Activated T-helper 1 cell treated with anti-CD3 and anti-CD28 coated beads, Interleukin-2, amount 50 U/mL, for 16 hours (primary cell): Measurements from ENCODE around the gene KCNC2.

Source experiments
- DNase-seq, 2 donors: peaks; one replicate each; pipeline ENCODE4 v3.0.0-alpha.2; 2020; ENCODE audit warnings: low read depth in 1 of 2, low spot score in 1 of 2

KCNC2 gene

DNA sequence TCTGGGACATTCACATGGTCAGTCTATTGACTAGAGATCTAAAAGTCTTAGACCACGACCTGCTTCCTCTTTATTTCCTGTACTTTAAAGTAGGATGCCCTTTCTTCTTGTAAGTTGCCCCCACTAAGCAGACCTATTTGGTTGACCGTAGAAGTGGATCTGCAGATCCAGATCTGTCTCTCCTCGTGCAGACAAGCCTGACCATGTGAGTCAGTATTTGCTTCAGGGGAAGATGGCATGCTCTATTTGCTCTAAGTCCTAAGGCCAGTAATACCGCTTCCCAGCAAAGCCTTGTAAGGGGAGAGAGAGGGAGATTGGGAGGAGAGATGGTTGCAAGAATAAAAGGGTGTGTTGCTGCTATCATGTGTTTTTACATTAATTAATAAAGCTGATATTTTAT is 46.8 kb downstream of the KCNC2 start:
- no peak for DNase-seq

DNA sequence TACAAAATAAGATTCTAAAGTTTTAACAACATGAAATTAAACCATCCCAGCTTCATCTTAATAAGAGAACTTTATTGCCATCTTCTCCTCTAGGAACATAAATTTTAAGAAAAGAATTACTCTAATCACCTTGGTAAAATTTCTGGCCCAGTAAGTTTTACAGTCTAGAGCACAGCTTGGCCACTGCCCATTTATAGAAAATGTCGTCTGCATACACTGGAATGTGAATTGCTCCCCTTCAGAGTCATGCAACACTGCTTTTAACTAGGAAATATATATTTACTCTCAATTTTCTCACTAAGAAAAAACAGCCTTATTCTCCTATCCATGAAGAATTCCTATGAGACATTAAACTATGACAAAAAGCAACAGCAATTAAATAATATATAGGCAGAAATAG is 48.2 kb downstream of the KCNC2 start:
- no peak for DNase-seq

DNA sequence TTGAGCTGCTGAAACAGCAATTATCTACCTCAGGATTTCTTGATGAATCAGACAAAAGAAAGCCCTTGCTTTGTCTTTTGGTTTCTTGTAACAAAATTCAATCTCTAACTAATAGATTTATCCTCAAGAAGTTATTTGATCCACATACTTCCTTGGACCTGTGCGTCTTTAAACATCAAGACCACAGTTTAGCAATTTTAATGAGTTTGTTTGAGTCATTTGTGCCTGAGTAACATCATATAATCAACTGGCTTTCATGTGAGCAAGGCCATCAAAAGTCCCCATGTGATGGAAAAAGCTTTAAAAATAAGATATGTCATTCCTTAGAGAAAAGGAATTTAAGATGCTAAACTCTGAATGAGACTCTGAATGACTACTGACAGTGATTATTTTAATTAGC is 52.3 kb downstream of the KCNC2 start:
- no peak for DNase-seq

DNA sequence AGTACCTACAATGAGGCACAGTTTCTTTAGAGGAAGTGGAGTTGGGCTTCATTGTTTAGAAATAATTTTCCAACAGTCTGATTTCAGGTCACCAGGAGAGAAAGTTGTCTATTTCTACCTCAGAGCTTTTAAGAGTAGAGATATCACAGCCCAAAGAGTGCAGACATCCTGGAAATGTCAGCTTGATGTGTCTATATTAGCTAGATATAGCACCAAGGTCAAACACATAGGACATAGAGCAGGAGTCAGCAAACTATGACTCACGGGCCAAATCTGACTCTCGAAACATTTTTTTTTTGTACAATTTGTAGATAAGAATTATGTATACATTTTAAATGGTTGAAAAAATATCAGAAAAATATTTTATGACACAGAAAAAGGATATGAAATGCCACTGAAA is 53.7 kb downstream of the KCNC2 start:
- no peak for DNase-seq

DNA sequence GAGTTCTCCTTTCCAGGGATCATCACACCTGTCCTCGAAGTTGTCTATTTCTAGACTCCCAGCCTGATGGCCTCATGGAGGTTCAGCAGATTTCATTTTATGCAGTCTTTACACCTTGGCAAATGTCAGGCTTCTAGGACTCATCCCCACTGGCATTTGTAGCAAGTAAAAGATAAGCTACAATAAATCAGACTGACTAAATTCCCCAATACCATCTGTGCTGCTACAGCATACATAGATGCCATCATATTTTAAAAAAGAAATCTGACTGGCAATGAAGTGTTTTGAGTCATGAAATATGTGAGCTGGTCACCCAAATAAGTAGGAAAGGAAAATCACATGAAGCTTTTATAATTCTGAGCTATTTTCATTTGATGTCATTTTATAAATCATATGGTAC is 55.3 kb downstream of the KCNC2 start:
- DNase-seq: no peak

DNA sequence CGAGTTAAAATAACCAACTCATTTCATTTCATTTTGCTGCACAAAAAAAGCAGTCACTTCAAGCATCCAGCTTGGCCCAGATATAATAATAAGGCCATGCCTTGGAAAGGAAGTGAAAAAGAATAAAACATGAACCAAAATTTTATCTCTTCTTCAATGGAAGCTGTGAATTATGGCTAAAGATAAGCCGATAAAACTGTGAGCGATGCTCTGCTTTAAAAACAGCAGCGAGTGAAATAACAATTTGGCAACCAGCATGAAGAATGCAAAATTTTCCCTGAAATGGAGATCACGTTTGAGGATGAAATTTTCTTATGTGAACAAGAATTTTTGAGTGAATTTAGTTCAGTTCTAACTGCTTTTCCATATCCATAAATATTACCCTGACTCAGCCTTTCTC is 70.4 kb downstream of the KCNC2 start:
- DNase-seq: no peak

DNA sequence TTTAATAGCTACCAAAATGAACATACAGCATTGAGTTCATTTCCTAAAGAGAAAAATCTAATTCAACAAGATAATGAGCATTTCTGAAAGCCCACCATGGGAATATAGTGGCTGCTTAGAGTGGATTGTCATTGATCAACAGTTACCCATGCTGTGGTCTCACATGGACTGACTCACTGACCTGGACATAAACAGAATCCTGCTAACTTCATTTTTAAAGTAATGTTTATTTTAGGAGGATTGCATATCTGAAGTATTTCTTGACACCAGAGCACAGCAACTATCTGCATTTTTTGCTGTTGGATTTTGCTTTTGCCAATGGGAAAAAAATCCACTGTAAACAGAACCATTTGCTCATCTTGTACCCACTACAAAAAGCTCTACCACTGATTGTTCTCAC is 71.7 kb downstream of the KCNC2 start:
- DNase-seq: no peak

DNA sequence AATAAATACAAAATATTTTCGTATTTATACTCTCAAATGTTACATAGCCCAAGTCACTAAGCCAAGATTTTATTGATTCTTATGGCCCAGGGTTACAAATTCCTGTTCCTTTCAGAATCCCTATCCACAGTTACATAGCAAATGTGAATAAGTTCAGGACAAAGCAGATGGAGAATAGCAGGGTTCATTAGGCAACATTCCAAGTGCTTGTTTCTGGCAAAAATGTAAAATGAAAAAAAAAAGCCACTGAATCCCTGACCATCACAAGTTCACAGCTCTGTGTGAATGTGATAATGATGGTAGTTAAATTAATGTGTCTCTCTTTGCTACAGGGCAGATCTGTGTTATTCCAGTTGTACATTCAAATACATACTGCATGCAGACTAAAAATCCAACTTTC is 74.6 kb downstream of the KCNC2 start:
- DNase-seq: no peak

DNA sequence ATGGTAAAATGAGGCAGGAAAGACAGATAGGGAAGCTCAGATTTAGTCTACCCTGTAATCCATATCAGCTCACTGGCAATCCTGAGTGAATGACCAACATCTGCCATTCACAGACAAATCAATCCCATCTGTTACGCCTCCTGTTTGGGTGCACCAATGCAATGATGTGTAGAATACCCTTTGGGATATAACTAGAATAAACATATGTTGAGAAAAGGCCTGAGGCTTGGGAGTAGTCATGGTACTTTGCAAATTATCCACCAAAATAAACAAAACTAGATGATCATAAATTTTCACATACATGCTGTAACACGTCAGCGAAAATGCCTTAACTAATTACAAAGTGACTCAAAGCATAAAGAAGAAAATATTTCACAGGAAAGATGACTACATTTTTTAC is 78.8 kb downstream of the KCNC2 start:
- no peak for DNase-seq

DNA sequence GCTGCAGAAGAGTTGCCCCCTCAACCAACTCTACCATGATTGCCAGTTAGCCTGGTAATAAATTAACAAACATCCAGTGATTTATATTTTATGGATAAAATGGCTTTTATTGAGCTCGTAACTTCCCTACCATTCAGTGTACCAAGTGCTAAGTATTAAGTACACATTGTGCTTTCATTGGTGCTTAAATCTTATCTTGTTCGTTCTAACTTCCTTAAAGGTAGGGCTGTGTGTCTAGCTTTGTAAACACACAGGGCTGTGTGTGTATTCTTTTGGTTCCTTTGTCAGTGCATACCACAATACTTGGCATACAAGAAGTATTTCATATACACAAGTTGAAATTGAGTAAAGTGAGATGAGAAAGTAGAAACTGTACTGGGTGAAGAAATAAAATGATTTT is 80.4 kb downstream of the KCNC2 start:
- no peak for DNase-seq

DNA sequence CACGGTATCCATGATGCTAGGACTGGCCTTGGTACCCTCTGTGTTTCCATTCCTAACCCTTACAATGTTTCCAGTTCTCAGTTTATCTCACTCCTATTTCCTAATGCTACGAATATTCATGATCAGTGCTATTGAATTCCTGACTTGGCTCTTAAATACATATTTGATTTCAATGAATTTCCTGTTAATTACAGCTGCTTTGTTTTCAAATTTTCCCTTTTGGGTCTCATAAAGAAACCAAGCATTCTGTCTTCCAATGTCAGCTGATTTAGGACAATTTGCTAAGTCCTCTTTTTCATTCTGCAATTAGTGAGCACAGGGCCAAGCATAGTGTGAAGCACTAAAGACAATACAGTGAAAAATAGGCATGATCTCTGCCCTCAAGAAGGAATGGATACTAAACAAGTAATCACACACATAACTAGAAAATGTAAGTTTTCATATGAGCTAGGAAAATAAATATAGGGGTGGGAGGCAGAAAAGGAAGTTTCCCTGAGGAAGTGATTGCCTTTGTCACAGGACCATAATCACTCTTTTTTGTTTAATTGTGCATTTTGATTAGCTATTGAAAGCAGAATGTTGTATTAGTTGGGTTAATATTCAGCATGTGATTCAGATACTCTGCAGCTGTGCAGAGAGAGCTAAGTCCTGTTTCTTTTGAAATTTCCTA is 88.5 kb downstream of the KCNC2 start:
- no peak for DNase-seq

DNA sequence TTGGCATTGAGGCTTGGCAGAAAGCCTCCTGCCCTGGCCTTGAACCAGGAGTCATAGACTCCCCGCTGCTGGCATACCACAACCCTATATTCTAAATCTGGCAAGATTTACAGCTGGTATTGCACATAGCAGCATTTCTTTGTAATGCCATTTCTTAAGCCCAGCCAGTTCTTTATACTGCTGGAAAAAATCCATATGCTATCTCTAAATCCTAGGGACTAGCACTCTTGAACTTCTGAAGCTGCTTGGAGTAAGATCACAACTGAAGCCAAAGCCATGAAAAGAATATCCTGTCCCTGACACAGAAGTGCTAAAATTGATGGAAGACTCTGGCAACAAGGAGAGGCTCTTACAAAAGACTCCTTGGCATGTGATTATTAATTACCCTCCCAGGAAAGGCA is 89.3 kb downstream of the KCNC2 start:
- no peak for DNase-seq

DNA sequence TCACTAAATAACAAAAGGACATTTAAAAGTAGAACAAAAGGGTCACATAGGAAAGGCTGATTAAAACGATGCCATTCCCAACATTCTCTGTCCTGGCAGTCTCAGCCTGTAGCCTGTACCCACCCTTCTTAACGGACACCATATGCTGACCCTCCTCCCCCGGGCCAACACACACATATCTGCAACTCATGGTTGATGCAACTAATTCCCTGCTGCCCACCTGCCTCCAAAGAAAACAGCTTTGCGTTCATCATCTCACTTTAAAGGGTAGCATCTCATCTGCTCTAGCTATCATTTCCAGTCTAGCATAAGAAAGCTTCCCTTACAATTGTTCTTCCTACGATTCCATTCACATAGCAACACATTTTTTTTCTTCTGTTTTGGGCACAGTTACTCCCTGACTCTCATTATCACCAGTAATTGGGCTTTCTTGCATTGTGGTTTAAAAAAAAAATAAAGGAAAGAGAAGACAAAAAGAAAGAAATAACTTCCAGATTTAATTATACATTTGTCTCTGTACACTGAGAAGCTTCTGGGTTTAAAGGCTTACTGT is 92.9 kb downstream of the KCNC2 start:
- no peak for DNase-seq

DNA sequence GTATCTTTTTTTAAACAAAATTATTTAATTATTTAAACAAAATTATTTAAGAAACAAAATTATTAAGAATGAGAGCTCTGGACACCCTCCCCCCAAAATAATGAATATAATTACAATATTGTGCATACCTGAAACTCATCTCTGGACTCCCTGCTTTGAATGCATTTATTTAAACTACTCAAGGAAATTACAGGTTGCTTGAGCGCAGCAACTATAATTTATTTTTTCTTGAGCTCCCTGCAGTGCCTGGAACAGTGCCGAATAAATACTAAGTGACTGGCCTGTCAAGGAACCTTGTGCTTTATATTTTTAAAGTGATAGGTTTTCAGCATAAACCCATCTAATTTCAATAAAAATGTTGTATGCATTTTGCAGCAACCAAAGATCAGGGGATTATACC is 93.9 kb downstream of the KCNC2 start:
- DNase-seq: no peak

DNA sequence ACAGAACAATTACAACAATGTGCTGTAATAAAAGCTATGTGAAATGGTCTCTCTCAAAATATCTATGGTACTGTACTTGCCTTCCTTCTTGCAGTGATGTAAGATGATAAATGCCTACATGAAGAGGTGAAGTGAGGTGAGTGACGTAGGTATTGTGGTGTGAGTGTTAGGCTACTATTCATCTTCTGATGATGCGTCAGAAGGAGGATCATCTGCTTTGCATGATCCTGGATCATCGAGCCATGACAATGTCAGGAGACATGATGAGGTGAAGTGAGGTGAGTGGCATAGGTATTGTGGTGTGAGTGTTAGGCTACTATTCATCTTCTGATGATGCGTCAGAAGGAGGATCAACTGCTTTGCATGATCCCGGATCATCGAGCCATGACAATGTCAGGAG is 105.8 kb downstream of the KCNC2 start:
- DNase-seq: no peak

DNA sequence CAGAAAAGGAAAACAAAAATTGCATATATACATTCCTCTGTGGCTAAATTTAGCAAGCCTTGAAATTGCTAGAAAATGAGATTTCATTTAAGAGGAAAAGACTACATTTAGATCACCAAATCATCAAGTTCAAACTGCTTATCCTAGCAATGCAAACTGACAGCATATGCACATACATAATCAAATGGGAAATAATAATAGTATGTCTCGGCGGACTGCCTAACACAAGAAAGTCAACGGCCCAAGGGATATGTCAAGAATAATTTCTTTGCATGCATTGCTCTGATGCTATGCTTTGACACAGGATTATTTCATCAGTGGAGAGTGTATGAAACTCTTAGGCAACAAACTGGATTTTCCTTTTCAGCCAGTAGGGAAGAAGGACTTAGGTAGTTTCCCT is 107.9 kb downstream of the KCNC2 start:
- no peak for DNase-seq

DNA sequence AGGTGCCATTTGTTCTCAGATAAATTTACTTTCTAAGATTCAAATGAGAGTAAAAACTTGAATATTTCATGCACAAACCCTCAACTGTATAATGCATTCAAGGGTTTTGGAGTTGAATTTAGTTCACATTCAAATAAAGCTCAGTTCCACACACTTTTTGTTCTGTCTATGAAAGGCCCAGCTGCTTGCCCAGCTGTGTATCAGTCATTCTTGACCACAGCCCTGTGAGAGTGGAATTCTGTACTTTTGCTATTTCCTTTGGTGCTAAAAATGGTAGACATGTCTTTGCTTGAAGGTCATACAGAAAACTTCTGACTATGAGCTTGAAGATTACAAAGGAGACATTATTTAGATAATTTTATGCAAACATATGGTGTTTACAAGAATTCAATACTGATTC is 110.4 kb downstream of the KCNC2 start:
- DNase-seq: no peak

DNA sequence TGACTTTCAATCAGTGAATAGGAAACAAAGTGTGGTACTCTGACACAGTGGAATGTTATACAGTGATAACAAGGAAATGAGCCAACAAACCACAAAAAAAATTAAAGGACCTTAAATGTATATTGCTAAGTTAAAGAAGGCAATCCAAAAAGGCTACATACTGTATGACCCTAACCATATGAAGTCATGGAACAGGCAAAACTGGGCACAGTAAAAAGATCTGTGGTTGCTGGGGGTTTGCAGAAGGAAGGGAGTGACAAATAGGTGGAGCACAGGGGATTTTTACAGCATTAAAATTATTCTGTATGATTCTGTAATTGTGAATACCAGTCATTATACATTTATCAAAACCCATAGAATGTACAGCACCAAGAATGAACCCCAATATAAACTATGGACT is 112.6 kb downstream of the KCNC2 start:
- DNase-seq: no peak

DNA sequence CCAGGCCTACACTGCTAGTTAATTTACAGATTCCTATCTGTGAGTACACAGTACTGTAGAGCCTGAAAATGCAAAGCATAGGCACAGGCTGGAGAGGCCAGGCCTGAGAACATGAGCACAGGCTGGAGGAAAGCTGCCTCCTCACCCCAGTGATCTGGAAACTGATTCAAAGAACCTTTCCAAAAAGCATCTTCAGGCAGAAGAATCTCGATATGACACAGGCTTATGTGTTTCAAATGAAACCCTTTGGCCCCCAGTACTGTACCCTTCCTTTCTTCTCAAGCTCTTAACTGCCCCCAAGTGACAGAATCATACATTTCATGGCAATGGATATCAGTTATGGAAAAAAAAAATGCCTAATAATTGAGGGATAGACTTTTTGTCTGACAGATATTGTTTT is 122.0 kb downstream of the KCNC2 start:
- DNase-seq: no peak

DNA sequence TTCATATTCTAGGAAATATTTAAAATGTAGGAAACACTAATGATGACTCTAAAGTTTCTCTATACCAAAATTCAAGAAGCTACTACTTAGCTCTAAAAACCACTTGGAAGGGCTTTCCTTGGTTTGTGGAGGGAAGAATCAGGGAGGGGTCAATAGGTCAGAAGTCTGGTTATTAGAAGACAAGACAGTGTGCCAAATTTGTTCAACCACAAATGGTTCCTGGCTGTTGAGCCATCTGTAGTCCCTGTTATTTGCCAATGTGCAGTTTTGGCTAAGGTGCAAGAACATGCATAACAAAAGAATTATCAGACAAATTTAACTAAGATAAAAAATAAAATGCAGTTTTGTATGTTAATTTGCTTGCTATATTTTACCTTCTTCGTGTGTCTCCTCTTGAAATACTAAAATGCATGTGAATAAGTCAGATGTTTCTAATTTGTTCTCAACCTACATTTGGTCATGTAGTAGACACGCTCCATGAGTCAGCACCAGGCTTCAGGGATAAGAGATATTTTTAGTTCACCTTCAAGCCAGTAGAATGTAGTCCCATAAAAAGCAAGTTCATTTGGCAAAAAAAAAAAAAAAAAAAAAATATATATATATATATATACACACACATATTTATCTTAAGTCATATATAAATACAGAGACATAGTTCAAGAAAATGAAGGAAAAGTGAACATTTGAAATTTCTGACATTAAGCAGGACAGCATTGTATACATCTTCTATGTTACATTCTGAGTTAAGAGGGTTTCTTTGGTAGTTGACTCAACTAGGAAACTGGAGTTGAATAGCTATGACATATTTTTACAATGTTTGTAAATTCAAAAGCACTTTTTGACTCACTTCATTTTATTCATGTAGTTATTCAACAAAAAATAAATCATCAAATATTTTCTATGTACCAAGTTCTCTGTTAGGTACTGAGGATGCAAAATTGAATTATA is 123.3 kb downstream of the KCNC2 start:
- DNase-seq: no peak

DNA sequence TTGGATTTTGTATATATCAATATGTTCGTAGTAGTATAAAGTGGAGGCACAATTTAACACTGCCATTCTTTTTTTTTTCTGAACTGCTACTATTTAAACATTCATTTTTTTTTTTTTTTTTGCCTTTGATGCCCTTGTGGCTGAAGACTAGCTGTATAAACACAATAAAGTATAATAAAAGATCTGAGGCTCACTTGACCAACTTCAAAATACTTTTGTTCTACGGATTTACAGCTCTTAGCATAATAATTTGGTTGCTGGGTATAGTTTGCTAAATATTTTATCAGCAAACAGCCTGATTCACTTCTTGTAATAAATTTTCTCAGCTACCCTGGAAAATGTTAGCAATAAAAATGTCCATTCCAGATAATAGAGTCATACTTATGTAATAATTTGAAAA is 128.3 kb downstream of the KCNC2 start:
- DNase-seq: no peak

DNA sequence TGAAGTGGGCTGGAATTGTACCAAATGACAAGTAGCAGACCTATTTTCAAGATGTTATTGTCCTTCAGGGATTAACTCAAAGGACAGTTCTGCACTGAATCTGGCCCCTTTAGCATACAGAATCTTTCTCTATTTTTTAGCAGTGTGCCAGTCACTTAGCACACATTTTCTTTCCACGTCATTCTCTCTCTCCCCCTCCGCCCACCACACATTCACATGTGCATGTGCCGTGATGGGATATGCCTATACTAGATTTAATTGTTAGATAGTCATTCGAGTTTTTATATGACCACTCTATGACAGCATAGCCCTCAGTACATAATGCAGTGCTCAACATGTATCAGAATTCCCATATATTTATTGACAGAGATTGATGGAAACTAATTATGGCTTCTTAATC is 129.1 kb downstream of the KCNC2 start:
- DNase-seq: no peak
